A673 (cell line): ENCODE results near the gene TCF12. TPM values are rescaled to one million over a fixed set of nuclear protein-coding genes. Genes with fewer than 3 reads are reported as not detected.

Experiments
- BruUV-seq: library from RNA; stranded (reverse); fragments of 400-500 nt; replicated peaks from 2 replicates; lab custom pipeline; 2021; lab: Mats Ljungman, UMichigan
- CTCF ChIA-PET: fragments of 300-600 bp; sonication (Branson Sonifier 250); formaldehyde crosslinking; loops from one replicate; lab custom pipeline; 2022; ENCODE audit warnings: antibody characterized with exemption; lab: Charles Lee
- POLR2A ChIA-PET: fragments of 300-600 bp; sonication (Branson Sonifier 250); formaldehyde crosslinking; loops from one replicate; lab custom pipeline; 2022; ENCODE audit warnings: antibody characterized with exemption; ENCODE audit not compliant: low non-redundant PET; lab: Charles Lee
- DNase-seq: peaks from one replicate; pipeline ENCODE4 v3.0.0-alpha.2; 2015; ENCODE audit warnings: low spot score
- H3K27ac ChIP-seq: fragments of 200-600 bp; sonication (generic); 2 replicates; pipeline ENCODE4 v1.5.1; 2016; ENCODE audit warnings: mixed run types, low read depth, mild to moderate bottlenecking, mixed read lengths, antibody characterized with exemption, low read length; ENCODE audit not compliant: poor library complexity, severe bottlenecking
- H3K27me3 ChIP-seq: fragments of 200-600 bp; sonication (generic); replicated peaks from 2 replicates; pipeline ENCODE4 v1.6.1; 2017; ENCODE audit warnings: mixed run types, low read depth, mild to moderate bottlenecking, mixed read lengths, antibody characterized with exemption, low read length; ENCODE audit not compliant: insufficient read depth, poor library complexity
- H3K36me3 ChIP-seq: fragments of 200-600 bp; sonication (generic); 2 replicates; pipeline ENCODE4 v1.6.1; 2016; ENCODE audit warnings: mixed run types, mild to moderate bottlenecking, mixed read lengths, antibody characterized with exemption, low read length; ENCODE audit not compliant: insufficient read depth, poor library complexity, severe bottlenecking
- H3K4me1 ChIP-seq: fragments of 200-600 bp; sonication (generic); 2 replicates; pipeline ENCODE4 v1.6.1; 2017; ENCODE audit warnings: mixed run types, mild to moderate bottlenecking, mixed read lengths, antibody characterized with exemption, low read length; ENCODE audit not compliant: insufficient read depth, poor library complexity, severe bottlenecking
- H3K4me3 ChIP-seq: fragments of 200-600 bp; sonication (generic); 2 replicates; pipeline ENCODE4 v1.5.1; 2016; ENCODE audit warnings: low read depth, mixed run types, mild to moderate bottlenecking, mixed read lengths, low read length; ENCODE audit not compliant: poor library complexity, severe bottlenecking
- H3K9me3 ChIP-seq: fragments of 200-600 bp; sonication (generic); 2 replicates; pipeline ENCODE4 v1.6.1; 2016; ENCODE audit warnings: mixed run types, low read depth, mild to moderate bottlenecking, mixed read lengths, antibody characterized with exemption, low read length; ENCODE audit not compliant: poor library complexity, severe bottlenecking
- CTCF ChIP-seq: fragments of 300-800, 200-600 bp; sonication (generic); conservative IDR thresholded peaks from 2 replicates; pipeline ENCODE4 v1.5.1; 2017; ENCODE audit warnings: low read depth, mild to moderate bottlenecking, antibody characterized with exemption, low read length, moderate library complexity, mixed read lengths
- EZH2 ChIP-seq: fragments of 200-600 bp; sonication (generic); IDR thresholded peaks from 2 replicates; pipeline ENCODE4 v1.6.1; 2017; ENCODE audit warnings: borderline replicate concordance, low read depth, mild to moderate bottlenecking, mixed read lengths, antibody characterized with exemption, low read length; ENCODE audit not compliant: poor library complexity, severe bottlenecking
- intact Hi-C: fragments of 100-400 bp; cut with micrococcal nuclease; formaldehyde crosslinking; loops from one replicate; pipeline ENCODE4 v1.10.0; 2022; ENCODE audit not compliant: unreplicated experiment
- total RNA-seq: library from RNA; stranded (reverse); gene quantifications from 2 replicates; pipeline ENCODE4 v1.2.3, GENCODE V29; 2021

Gene TCF12
- total RNA-seq, 1 experiment from 2014 or later = 351 TPM

- BruUV-seq = TSS peak; percentile 1
- ChIA-PET POLR2A (no interaction called here), CTCF (no interaction called here)
- DNase-seq = peak; percentile 83
- Histone ChIP-seq H3K4me1 (peaks cover 58% of the 10 kb centered on the region), H3K36me3 (peaks cover 54% of the 10 kb centered on the region), H3K4me3 (peak overlapping the region; percentile 11), H3K9me3 (no peaks in the 10 kb centered on the region), H3K27ac (peak overlapping the region; percentile 55), H3K27me3 (no peaks in the 10 kb centered on the region)
- TF ChIP-seq CTCF = no peak
- TF ChIP-seq EZH2 = no peak
- intact Hi-C loops = no loop called here
Observed at GRCh38 chr15:57236561-57237300, 318.3 kb downstream of the TCF12 start.

GRCh38 chr15:57237301-57237642 lies 318.8 kb downstream of the TCF12 start:
- peaks cover 54% of the 10 kb centered on the region for H3K4me1 ChIP-seq
- H3K36me3 ChIP-seq = peaks cover 56% of the 10 kb centered on the region
- DNase-seq = peak; percentile 95
- H3K9me3 ChIP-seq = no peaks in the 10 kb centered on the region
- H3K4me3 ChIP-seq = no peak overlapping the region
- peak overlapping the region; percentile 55 for H3K27ac ChIP-seq
- CTCF ChIA-PET = no interaction called here
- intact Hi-C loops = no loop called here
- POLR2A ChIA-PET = no interaction called here
- no TSS peak for BruUV-seq
- TF ChIP-seq EZH2 (no peak), CTCF (no peak)
- H3K27me3 ChIP-seq = no peaks in the 10 kb centered on the region

GRCh38 chr15:57237676-57238075 lies 319.2 kb downstream of the TCF12 start:
- H3K27me3 ChIP-seq = no peaks in the 10 kb centered on the region
- H3K9me3 ChIP-seq = no peaks in the 10 kb centered on the region
- intact Hi-C loops = no loop called here
- H3K36me3 ChIP-seq = peaks cover 56% of the 10 kb centered on the region
- no peak overlapping the region for H3K4me3 ChIP-seq
- no peak for DNase-seq
- BruUV-seq = no TSS peak
- H3K4me1 ChIP-seq = peaks cover 52% of the 10 kb centered on the region
- ChIA-PET CTCF (no interaction called here), POLR2A (no interaction called here)
- no peak overlapping the region for H3K27ac ChIP-seq
- TF ChIP-seq CTCF (no peak), EZH2 (no peak)
